MM.1S (cell line): ENCODE data around the gene CD44.

Source experiments
- DNase-seq: peaks from one replicate; pipeline ENCODE4 v3.0.0-alpha.2; 2015
- H2AFZ ChIP-seq: fragments of 300-600 bp; sonication (generic); 2 replicates; pipeline ENCODE4 v1.6.0; 2016; ENCODE audit warnings: antibody characterized with exemption, low read length
- H3F3A ChIP-seq: fragments of 300-600 bp; sonication (generic); 2 replicates; pipeline ENCODE4 v1.6.1; 2016; ENCODE audit warnings: mild to moderate bottlenecking, antibody characterized with exemption, low read length, moderate library complexity, mixed read lengths; ENCODE audit not compliant: insufficient read depth
- H3K27ac ChIP-seq: fragments of 300-600 bp; sonication (generic); 2 replicates; pipeline ENCODE4 v1.5.1; 2016; ENCODE audit warnings: mild to moderate bottlenecking, low read length
- H3K27me3 ChIP-seq: fragments of 300-600 bp; sonication (generic); replicated peaks from 2 replicates; pipeline ENCODE4 v1.6.0; 2016; ENCODE audit warnings: low read length; ENCODE audit not compliant: insufficient read depth
- H3K36me3 ChIP-seq: fragments of 300-600 bp; sonication (generic); replicated peaks from 2 replicates; pipeline ENCODE4 v1.6.1; 2016; ENCODE audit warnings: mild to moderate bottlenecking, low read length, mixed read lengths; ENCODE audit not compliant: insufficient read depth
- H3K4me1 ChIP-seq: fragments of 300-600 bp; sonication (generic); 2 replicates; pipeline ENCODE4 v1.6.1; 2016; ENCODE audit warnings: low read length, mixed read lengths
- H3K4me2 ChIP-seq: fragments of 300-600 bp; sonication (generic); 2 replicates; pipeline ENCODE4 v1.6.0; 2016; ENCODE audit warnings: low read depth, low read length
- H3K4me3 ChIP-seq: fragments of 300-600 bp; sonication (generic); 2 replicates; pipeline ENCODE4 v1.5.1; 2016; ENCODE audit warnings: low read length, mixed read lengths
- H3K79me2 ChIP-seq: fragments of 300-600 bp; sonication (generic); 2 replicates; pipeline ENCODE4 v1.6.1; 2016; ENCODE audit warnings: mixed run types, low read length, mixed read lengths
- H3K9ac ChIP-seq: fragments of 300-600 bp; sonication (generic); 2 replicates; pipeline ENCODE4 v1.6.1; 2016; ENCODE audit warnings: low read length, mixed read lengths
- H3K9me2 ChIP-seq: fragments of 300-600 bp; sonication (generic); replicated peaks from 2 replicates; pipeline ENCODE4 v1.6.1; 2016; ENCODE audit warnings: mild to moderate bottlenecking, low read length, mixed read lengths; ENCODE audit not compliant: insufficient read depth
- H3K9me3 ChIP-seq: fragments of 300-600 bp; sonication (generic); replicated peaks from 2 replicates; pipeline ENCODE4 v1.6.1; 2016; ENCODE audit warnings: mild to moderate bottlenecking, low read length, mixed read lengths; ENCODE audit not compliant: insufficient read depth
- H4K20me1 ChIP-seq: fragments of 300-600 bp; sonication (generic); 2 replicates; pipeline ENCODE4 v1.6.1; 2016; ENCODE audit warnings: mild to moderate bottlenecking, low read length, moderate library complexity, mixed read lengths; ENCODE audit not compliant: insufficient read depth
- EZH2 ChIP-seq: fragments of 300-600 bp; sonication (generic); optimal IDR thresholded peaks from 2 replicates; pipeline ENCODE3; 2017; ENCODE audit warnings: low read depth, mild to moderate bottlenecking, antibody characterized with exemption, low read length, mixed read lengths
- EZH2phosphoT487 ChIP-seq: fragments of 300-600 bp; sonication (generic); IDR thresholded peaks from 2 replicates; pipeline ENCODE4 v1.6.1; 2018; ENCODE audit warnings: antibody characterized with exemption, low read length
- TF ChIP-seq, protein P1 (sequence below): fragments of 300-600 bp; sonication (generic); IDR thresholded peaks from 2 replicates; pipeline ENCODE4 v1.5.1; 2016; ENCODE audit warnings: antibody characterized with exemption, low read length, mixed read lengths

The CD44 gene

DNA sequence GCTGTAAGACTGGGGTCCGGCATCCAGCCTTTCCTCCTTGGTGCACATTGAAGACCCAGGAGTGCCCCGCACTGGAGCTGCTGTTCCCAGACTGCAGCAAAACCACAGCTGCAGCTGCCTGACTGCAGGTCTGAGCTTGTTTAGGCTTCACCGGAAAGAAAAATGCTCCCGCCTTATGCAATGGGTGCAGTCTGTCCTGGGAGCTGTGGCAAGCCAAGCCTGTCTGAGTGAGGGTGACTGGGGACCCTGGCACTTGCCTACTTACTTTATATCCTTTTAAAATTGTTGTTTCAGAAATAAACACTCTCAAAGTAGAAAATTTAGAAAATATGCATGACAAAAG is 23.3 kb upstream of the CD44 start:
- H3F3A ChIP-seq, result peaks cover 12% of the 10 kb centered on the region; the same call in 1 of the 2 replicates
- no peak for DNase-seq
- H3K9ac ChIP-seq, result no peak overlapping the region
- H3K4me1 ChIP-seq, result peaks cover 57% of the 10 kb centered on the region
- H4K20me1 ChIP-seq, result no peaks in the 10 kb centered on the region
- no peaks in the 10 kb centered on the region for H3K9me2 ChIP-seq
- no peak overlapping the region for H3K4me3 ChIP-seq
- no peaks in the 10 kb centered on the region for H3K9me3 ChIP-seq
- no peaks in the 10 kb centered on the region for H3K27me3 ChIP-seq
- H3K36me3 ChIP-seq, result no peaks in the 10 kb centered on the region
- H3K79me2 ChIP-seq, result no peaks in the 10 kb centered on the region
- no peak overlapping the region for H3K27ac ChIP-seq
- no peak for TF ChIP-seq EZH2phosphoT487
- TF ChIP-seq, protein P1, sequence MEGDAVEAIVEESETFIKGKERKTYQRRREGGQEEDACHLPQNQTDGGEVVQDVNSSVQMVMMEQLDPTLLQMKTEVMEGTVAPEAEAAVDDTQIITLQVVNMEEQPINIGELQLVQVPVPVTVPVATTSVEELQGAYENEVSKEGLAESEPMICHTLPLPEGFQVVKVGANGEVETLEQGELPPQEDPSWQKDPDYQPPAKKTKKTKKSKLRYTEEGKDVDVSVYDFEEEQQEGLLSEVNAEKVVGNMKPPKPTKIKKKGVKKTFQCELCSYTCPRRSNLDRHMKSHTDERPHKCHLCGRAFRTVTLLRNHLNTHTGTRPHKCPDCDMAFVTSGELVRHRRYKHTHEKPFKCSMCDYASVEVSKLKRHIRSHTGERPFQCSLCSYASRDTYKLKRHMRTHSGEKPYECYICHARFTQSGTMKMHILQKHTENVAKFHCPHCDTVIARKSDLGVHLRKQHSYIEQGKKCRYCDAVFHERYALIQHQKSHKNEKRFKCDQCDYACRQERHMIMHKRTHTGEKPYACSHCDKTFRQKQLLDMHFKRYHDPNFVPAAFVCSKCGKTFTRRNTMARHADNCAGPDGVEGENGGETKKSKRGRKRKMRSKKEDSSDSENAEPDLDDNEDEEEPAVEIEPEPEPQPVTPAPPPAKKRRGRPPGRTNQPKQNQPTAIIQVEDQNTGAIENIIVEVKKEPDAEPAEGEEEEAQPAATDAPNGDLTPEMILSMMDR, result no peak
- no peak for TF ChIP-seq EZH2
- H2AFZ ChIP-seq, result no peak overlapping the region
- no peak overlapping the region for H3K4me2 ChIP-seq

DNA sequence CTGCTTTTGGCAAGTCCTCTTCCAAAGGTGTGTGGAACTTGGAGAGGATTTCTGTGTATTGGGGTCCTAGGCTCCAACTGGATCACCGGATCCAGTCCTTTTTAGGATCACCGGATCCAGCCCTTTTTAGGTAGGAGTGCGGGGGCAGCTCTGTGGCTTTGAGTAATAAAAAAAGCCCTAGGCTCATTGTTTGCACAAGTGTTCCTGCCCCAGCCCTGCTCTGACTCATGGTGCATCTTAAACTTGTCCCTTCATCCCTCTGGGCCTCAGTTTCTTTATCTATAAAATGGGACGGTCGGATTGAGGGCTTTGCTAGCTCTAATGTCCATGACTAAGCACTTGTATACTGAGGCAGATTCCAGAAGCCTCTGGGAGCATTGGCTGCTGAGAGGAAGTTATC is 22.7 kb upstream of the CD44 start:
- Histone ChIP-seq H3K27ac (no peak overlapping the region), H3K27me3 (no peaks in the 10 kb centered on the region), H3K9me2 (no peaks in the 10 kb centered on the region), H3K79me2 (no peaks in the 10 kb centered on the region), H3K36me3 (no peaks in the 10 kb centered on the region), H3K4me1 (peaks cover 58% of the 10 kb centered on the region), H3K4me3 (no peak overlapping the region), H3F3A (peaks cover 12% of the 10 kb centered on the region; the same call in 1 of the 2 replicates), H3K4me2 (no peak overlapping the region), H3K9ac (no peak overlapping the region), H2AFZ (no peak overlapping the region), H4K20me1 (no peaks in the 10 kb centered on the region), H3K9me3 (no peaks in the 10 kb centered on the region)
- TF ChIP-seq, protein P1, result no peak
- TF ChIP-seq EZH2 (no peak), EZH2phosphoT487 (no peak)
- no peak for DNase-seq

DNA sequence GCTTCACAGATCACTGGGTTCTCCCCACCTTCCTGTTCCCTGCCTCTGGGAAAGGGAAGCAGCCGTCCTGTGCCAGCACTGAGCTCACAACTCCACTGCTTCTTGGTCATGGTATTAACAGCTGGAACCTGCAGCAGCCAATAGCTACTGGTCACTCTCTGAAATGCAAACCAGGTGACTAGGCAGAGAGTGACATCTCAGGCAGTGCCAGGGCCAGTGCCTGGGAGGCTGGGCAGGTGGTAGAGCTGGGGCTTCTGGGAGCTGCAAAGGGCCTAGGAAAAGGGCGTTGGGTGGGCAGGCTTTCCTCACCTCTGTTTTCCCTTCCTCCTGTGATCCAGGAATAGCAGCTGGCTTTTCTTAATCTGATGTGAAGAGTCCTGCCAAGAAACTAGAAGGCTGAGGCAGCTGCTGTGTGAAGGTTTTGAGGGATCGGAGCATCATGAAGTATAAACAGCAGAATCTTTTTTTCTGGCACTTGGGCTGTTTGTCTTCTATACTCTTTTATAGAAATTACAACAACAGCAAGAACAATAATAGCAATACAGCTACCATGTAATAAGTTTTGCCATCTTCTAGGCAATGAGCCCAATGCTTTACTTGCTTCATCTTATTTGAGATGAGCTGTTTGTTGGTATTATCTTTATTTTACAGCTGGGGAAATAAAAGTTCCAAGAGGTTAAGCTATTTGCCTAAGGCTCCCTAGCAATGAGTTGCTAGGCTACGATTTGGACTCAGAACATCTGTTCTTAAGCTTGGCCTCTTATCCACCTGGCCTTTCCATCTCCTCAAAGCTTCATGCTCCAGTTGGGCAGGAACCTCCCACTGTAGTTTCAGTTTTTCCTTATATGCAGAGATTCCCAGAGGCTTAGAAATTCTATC is 22.0 kb upstream of the CD44 start:
- H3K9me3 ChIP-seq, result no peaks in the 10 kb centered on the region
- H3F3A ChIP-seq, result peaks cover 12% of the 10 kb centered on the region; the same call in 1 of the 2 replicates
- H3K79me2 ChIP-seq, result no peaks in the 10 kb centered on the region
- no peak overlapping the region for H3K4me3 ChIP-seq
- no peak for TF ChIP-seq EZH2
- TF ChIP-seq, protein P1, result no peak
- TF ChIP-seq EZH2phosphoT487, result no peak
- H3K4me2 ChIP-seq, result no peak overlapping the region
- DNase-seq, result no peak
- no peak overlapping the region for H3K27ac ChIP-seq
- no peaks in the 10 kb centered on the region for H3K36me3 ChIP-seq
- peaks cover 56% of the 10 kb centered on the region for H3K4me1 ChIP-seq
- H2AFZ ChIP-seq, result no peak overlapping the region
- no peak overlapping the region for H3K9ac ChIP-seq
- no peaks in the 10 kb centered on the region for H4K20me1 ChIP-seq
- H3K27me3 ChIP-seq, result no peaks in the 10 kb centered on the region
- H3K9me2 ChIP-seq, result no peaks in the 10 kb centered on the region
